Measurements from ENCODE around the gene SEMA6B. TPM values are rescaled to one million over a fixed set of nuclear protein-coding genes. Genes with fewer than 3 reads are reported as not detected.

The SEMA6B gene
- total and polyA plus RNA-seq, 2 of the 4 experiments (the other 2 are of a cell fraction): 0.18 to 0.72 TPM

GRCh38 chr19:4522291-4523002 lies 37.0 kb downstream of the SEMA6B start:
- Histone ChIP-seq H3K23ac (ENCODE audit: low read depth, low read length) (no peak overlapping the region), H2AK5ac (ENCODE audit: low read depth, low read length) (no peak overlapping the region), H3K18ac (ENCODE audit: low read depth, low read length) (no peak overlapping the region), H2BK15ac (ENCODE audit: low read depth, low read length) (no peak overlapping the region), H2BK5ac (ENCODE audit: low read depth, low read length, poor library complexity, severe bottlenecking) (no peak overlapping the region), H3K79me1 (ENCODE audit: low read depth in 1 of 2, low read length in 2 of 2) (no peaks in the 10 kb centered on the region), H2AFZ (replicated peaks; ENCODE audit: low read length, poor library complexity) (no peak overlapping the region), H3K4me2 (ENCODE audit: low read depth, low read length) (no peak overlapping the region), H2BK120ac (ENCODE audit: low read depth, low read length) (no peak overlapping the region), H3K9ac (ENCODE audit: low read depth, low read length) (no peak overlapping the region), H3K9me3 (ENCODE audit: control insufficient read depth, insufficient read depth, low read length) (no peaks in the 10 kb centered on the region), H3K56ac (ENCODE audit: extremely low read depth, insufficient read depth, low read length) (no peak overlapping the region), H3K4me3 (ENCODE audit: insufficient read depth, low read depth, low read length) (no peak overlapping the region), H4K91ac (ENCODE audit: insufficient read depth, low read depth, low read length) (no peak overlapping the region), H4K5ac (ENCODE audit: low read depth, low read length) (no peak overlapping the region), H3K9me1 (ENCODE audit: insufficient read depth, low read length) (no peaks in the 10 kb centered on the region), H3K27ac (ENCODE audit: insufficient read depth, low read length) (no peak overlapping the region), H2BK20ac (ENCODE audit: low read depth, low read length) (no peak overlapping the region), H4K20me1 (ENCODE audit: insufficient read depth, low read length) (no peaks in the 10 kb centered on the region), H4K8ac (ENCODE audit: low read depth in 2 of 2, low read length in 2 of 2) (no peak overlapping the region), H2AK9ac (replicated peaks; ENCODE audit: low read depth, low read length, poor library complexity) (peak overlapping the region; percentile 37), H3K14ac (replicated peaks; ENCODE audit: low read depth, low read length) (no peak overlapping the region), H3K4me1 (ENCODE audit: control insufficient read depth, insufficient read depth, low read length) (peaks cover 9% of the 10 kb centered on the region), H3K27me3 (ENCODE audit: control insufficient read depth, insufficient read depth, low read length) (peaks cover 10% of the 10 kb centered on the region; the same call in 1 of the 2 replicates), H3K4ac (ENCODE audit: low read depth, low read length) (no peak overlapping the region), H3K36me3 (ENCODE audit: control insufficient read depth, insufficient read depth, low read length) (no peaks in the 10 kb centered on the region)
- ChIA-PET POLR2A (ENCODE audit: unreplicated experiment) (no interaction called here), CTCF (interaction anchor here (1.1 kb wide), 1 partner anchor 113 kb away, joined by 6 read pairs; no protein-coding TSS in a partner anchor)
- dilution Hi-C loops (cut with HindIII; ENCODE audit: low sequenced_read_pairs, unreplicated experiment): no loop called here
- BruUV-seq (replicated peaks): no TSS peak
- DNase-seq: no peak
- 47% methylated on average over 3 of the region's 15 CpGs; no CpG with 5 or more reads in 1 of the 2 experiments for WGBS, 2 experiments (ENCODE audit: extremely low coverage in 2 of 2, insufficient read length in 1 of 2)
- ATAC-seq (ENCODE audit: low read depth): no peak
- intact Hi-C loops (cut with micrococcal nuclease): no loop called here
- TF ChIP-seq RFX5 (IDR thresholded peaks at IDR 0.05; ENCODE audit: low read depth, low read length) (no peak), CHD1 (IDR thresholded peaks at IDR 0.05; ENCODE audit: low read depth, low read length) (no peak), BHLHE40 (IDR thresholded peaks at IDR 0.05; ENCODE audit: low read depth, low read length) (no peak), NFE2L2 (IDR thresholded peaks at IDR 0.05; ENCODE audit: low read depth, low read length) (no peak), POLR2A (IDR thresholded peaks at IDR 0.05; ENCODE audit: low read depth, low read length) (no peak), MAZ (IDR thresholded peaks at IDR 0.05; ENCODE audit: borderline replicate concordance, low read depth, low read length) (no peak), MAFK (IDR thresholded peaks at IDR 0.05; ENCODE audit: low read depth, low read length) (no peak), RCOR1 (IDR thresholded peaks at IDR 0.05; ENCODE audit: insufficient replicate concordance, low read length) (no peak), FOS (IDR thresholded peaks at IDR 0.05; ENCODE audit: low read depth, low read length) (no peak), CTCF (conservative IDR thresholded peaks at IDR 0.05; ENCODE audit: low read depth, low read length) (no peak), SMC3 (IDR thresholded peaks at IDR 0.05; ENCODE audit: low read depth, low read length) (no peak), CEBPB (IDR thresholded peaks at IDR 0.05; ENCODE audit: low read depth, low read length) (no peak), RAD21 (IDR thresholded peaks at IDR 0.05; ENCODE audit: low read length) (no peak), MXI1 (IDR thresholded peaks at IDR 0.05; ENCODE audit: borderline replicate concordance, low read depth, low read length) (no peak)
- TF ChIP-seq, protein P1, sequence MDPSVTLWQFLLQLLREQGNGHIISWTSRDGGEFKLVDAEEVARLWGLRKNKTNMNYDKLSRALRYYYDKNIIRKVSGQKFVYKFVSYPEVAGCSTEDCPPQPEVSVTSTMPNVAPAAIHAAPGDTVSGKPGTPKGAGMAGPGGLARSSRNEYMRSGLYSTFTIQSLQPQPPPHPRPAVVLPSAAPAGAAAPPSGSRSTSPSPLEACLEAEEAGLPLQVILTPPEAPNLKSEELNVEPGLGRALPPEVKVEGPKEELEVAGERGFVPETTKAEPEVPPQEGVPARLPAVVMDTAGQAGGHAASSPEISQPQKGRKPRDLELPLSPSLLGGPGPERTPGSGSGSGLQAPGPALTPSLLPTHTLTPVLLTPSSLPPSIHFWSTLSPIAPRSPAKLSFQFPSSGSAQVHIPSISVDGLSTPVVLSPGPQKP (IDR thresholded peaks at IDR 0.05; ENCODE audit: borderline replicate concordance, low read depth, low read length): no peak
- TF ChIP-seq, protein P2, sequence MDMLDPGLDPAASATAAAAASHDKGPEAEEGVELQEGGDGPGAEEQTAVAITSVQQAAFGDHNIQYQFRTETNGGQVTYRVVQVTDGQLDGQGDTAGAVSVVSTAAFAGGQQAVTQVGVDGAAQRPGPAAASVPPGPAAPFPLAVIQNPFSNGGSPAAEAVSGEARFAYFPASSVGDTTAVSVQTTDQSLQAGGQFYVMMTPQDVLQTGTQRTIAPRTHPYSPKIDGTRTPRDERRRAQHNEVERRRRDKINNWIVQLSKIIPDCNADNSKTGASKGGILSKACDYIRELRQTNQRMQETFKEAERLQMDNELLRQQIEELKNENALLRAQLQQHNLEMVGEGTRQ (IDR thresholded peaks at IDR 0.05; ENCODE audit: low read depth, low read length): no peak
- in situ Hi-C loops (cut with MboI; ENCODE audit: low sequenced_read_pairs): no loop called here
